NCI-H446 (cell line): Measurements from ENCODE around the gene AQP6.
"Not testable (repeated sequence)": the region's sequence is repeated elsewhere in the genome, so short reads cannot be mapped to it uniquely, and the experiment has no call there.

Experiments
- DNase-seq, 2 experiments: peaks; one replicate each; lab custom pipeline; 2025; lab: John Stamatoyannopoulos, UW

AQP6 gene

GRCh38 chr12:49969651-49970429, 2.9 kb upstream of the AQP6 start:
- DNase-seq = no peak

- no peak for DNase-seq
Observed at GRCh38 chr12:49970658-49971057, 2.1 kb upstream of the AQP6 start.

- no peak for DNase-seq
Observed at GRCh38 chr12:49971141-49971540, 1.6 kb upstream of the AQP6 start.

GRCh38 chr12:49972129-49972528, 618 bp upstream of the AQP6 start:
- no peak for DNase-seq

GRCh38 chr12:49973361-49973830, 649 bp downstream of the AQP6 start:
- DNase-seq = no peak

- DNase-seq = no peak
Observed at GRCh38 chr12:49974231-49974675, 1.5 kb downstream of the AQP6 start.

GRCh38 chr12:49974677-49975317, 2.0 kb downstream of the AQP6 start:
- no peak for DNase-seq

- DNase-seq = no peak
Observed at GRCh38 chr12:49975318-49975761, 2.6 kb downstream of the AQP6 start.

GRCh38 chr12:49976557-49976956, 3.8 kb downstream of the AQP6 start:
- no peak for DNase-seq

GRCh38 chr12:49978125-49978524, 5.4 kb downstream of the AQP6 start:
- DNase-seq = no peak

- DNase-seq = peak in 1 of 2 experiments; percentile 40
Observed at GRCh38 chr12:49979016-49979586, 6.4 kb downstream of the AQP6 start.

GRCh38 chr12:49979791-49980190, 7.0 kb downstream of the AQP6 start:
- DNase-seq = no peak

GRCh38 chr12:49980501-49981349, 8.0 kb downstream of the AQP6 start:
- no peak for DNase-seq

- DNase-seq = no peak
Observed at GRCh38 chr12:49982246-49983087, 9.7 kb downstream of the AQP6 start.

- DNase-seq = peak in 1 of 2 experiments; percentile 61
Observed at GRCh38 chr12:49983892-49984291, 11.1 kb downstream of the AQP6 start.

- DNase-seq = peak in 1 of 2 experiments; percentile 53
Observed at GRCh38 chr12:49984476-49985359, 12.0 kb downstream of the AQP6 start.

GRCh38 chr12:49985981-49986380, 13.2 kb downstream of the AQP6 start:
- no peak for DNase-seq

- not testable (repeated sequence) for DNase-seq
Observed at GRCh38 chr12:49986476-49986875, 13.7 kb downstream of the AQP6 start.

GRCh38 chr12:49987625-49988303, 15.0 kb downstream of the AQP6 start:
- DNase-seq = peak; percentile 72 to 75
